ENCODE results near the gene ARMC9.

- TF ChIP-seq POLR2AphosphoS5 (IDR thresholded peaks at IDR 0.05) = no peak
- TF ChIP-seq CTCF (IDR thresholded peaks at IDR 0.05) = no peak
- no peak for TF ChIP-seq POLR2A (IDR thresholded peaks at IDR 0.05)
Measured at GRCh38 chr2:231177156-231178025, 21.0 kb upstream of the ARMC9 start.
